ENCODE measurements around the gene PLA2G4E.

The PLA2G4E gene

GRCh38 chr15:41932511-41933289 lies 88.1 kb downstream of the PLA2G4E start:
- DNase-seq = no peak

- DNase-seq = no peak
Observed at GRCh38 chr15:41932101-41932500, 88.7 kb downstream of the PLA2G4E start.

All from NCI-H748 treated with DMSO at 0.1 percent for 48 hours (cell line).